ENCODE measurements around the gene SH3PXD2B.
"Not testable (repeated sequence)": the region's sequence is repeated elsewhere in the genome, so short reads cannot be mapped to it uniquely, and the experiment has no call there.

SH3PXD2B gene

GRCh38 chr5:172379481-172379880 is 74.8 kb downstream of the SH3PXD2B start:
- DNase-seq (ENCODE audit: insufficient read length, low spot score) (no peak), FAIRE-seq (no peak)

GRCh38 chr5:172377856-172378255 is 76.5 kb downstream of the SH3PXD2B start:
- no peak for TF ChIP-seq PAX5 (IDR thresholded peaks at IDR 0.05; ENCODE audit: insufficient read depth, low read length, severe bottlenecking)
- TF ChIP-seq SPI1 (IDR thresholded peaks at IDR 0.05; ENCODE audit: low read depth, low read length) = peak; percentile 14; the same call in 1 of the 2 replicates
- TF ChIP-seq POLR2AphosphoS5 (IDR thresholded peaks at IDR 0.05; ENCODE audit: low read depth, low read length) = no peak
- FAIRE-seq (no peak), DNase-seq (ENCODE audit: insufficient read length, low spot score) (no peak)

More at GRCh38 chr5:172379481-172379880, 74.8 kb downstream of the SH3PXD2B start:
- TF ChIP-seq SPI1 (IDR thresholded peaks at IDR 0.05; ENCODE audit: low read depth, low read length) (no peak), TAF1 (IDR thresholded peaks at IDR 0.05; ENCODE audit: low read depth, low read length) (no peak), POLR2A (IDR thresholded peaks at IDR 0.05; ENCODE audit: low read depth, low read length) (no peak), POLR2AphosphoS5 (IDR thresholded peaks at IDR 0.05; ENCODE audit: low read depth, low read length) (no peak), POU2F2 (IDR thresholded peaks at IDR 0.05; ENCODE audit: low read depth, low read length) (no peak), PAX5 (IDR thresholded peaks at IDR 0.05; ENCODE audit: insufficient read depth, low read length, severe bottlenecking) (no peak)

GRCh38 chr5:172377438-172377837 is 76.9 kb downstream of the SH3PXD2B start:
- DNase-seq (ENCODE audit: insufficient read length, low spot score) = no peak
- FAIRE-seq = no peak
- no peak for TF ChIP-seq TAF1 (IDR thresholded peaks at IDR 0.05; ENCODE audit: low read depth, low read length)
- no peak for TF ChIP-seq PAX5 (IDR thresholded peaks at IDR 0.05; ENCODE audit: insufficient read depth, low read length, severe bottlenecking)
- no peak for TF ChIP-seq POLR2AphosphoS5 (IDR thresholded peaks at IDR 0.05; ENCODE audit: low read depth, low read length)
- TF ChIP-seq SPI1 (IDR thresholded peaks at IDR 0.05; ENCODE audit: low read depth, low read length) = no peak
- TF ChIP-seq POLR2A (IDR thresholded peaks at IDR 0.05; ENCODE audit: low read depth, low read length) = no peak
- TF ChIP-seq POU2F2 (IDR thresholded peaks at IDR 0.05; ENCODE audit: low read depth, low read length) = no peak

- TF ChIP-seq POLR2AphosphoS5 (IDR thresholded peaks at IDR 0.05; ENCODE audit: low read depth, low read length) (no peak), SPI1 (IDR thresholded peaks at IDR 0.05; ENCODE audit: low read depth, low read length) (no peak), POLR2A (IDR thresholded peaks at IDR 0.05; ENCODE audit: low read depth, low read length) (no peak), POU2F2 (IDR thresholded peaks at IDR 0.05; ENCODE audit: low read depth, low read length) (no peak), TAF1 (IDR thresholded peaks at IDR 0.05; ENCODE audit: low read depth, low read length) (no peak), PAX5 (IDR thresholded peaks at IDR 0.05; ENCODE audit: insufficient read depth, low read length, severe bottlenecking) (no peak)
- DNase-seq (ENCODE audit: insufficient read length, low spot score) = no peak
- FAIRE-seq = no peak
These were observed 79.5 kb downstream of the SH3PXD2B start for GRCh38 chr5:172374783-172375182.

- DNase-seq (ENCODE audit: insufficient read length, low spot score) (no peak), FAIRE-seq (no peak)
- TF ChIP-seq SPI1 (IDR thresholded peaks at IDR 0.05; ENCODE audit: low read depth, low read length) (no peak), PAX5 (IDR thresholded peaks at IDR 0.05; ENCODE audit: insufficient read depth, low read length, severe bottlenecking) (no peak), POLR2A (IDR thresholded peaks at IDR 0.05; ENCODE audit: low read depth, low read length) (no peak), TAF1 (IDR thresholded peaks at IDR 0.05; ENCODE audit: low read depth, low read length) (no peak), POU2F2 (IDR thresholded peaks at IDR 0.05; ENCODE audit: low read depth, low read length) (no peak), POLR2AphosphoS5 (IDR thresholded peaks at IDR 0.05; ENCODE audit: low read depth, low read length) (no peak)
These were observed 80.6 kb downstream of the SH3PXD2B start for GRCh38 chr5:172373680-172374079.

GRCh38 chr5:172371684-172372083 is 82.6 kb downstream of the SH3PXD2B start:
- FAIRE-seq (no peak), DNase-seq (ENCODE audit: insufficient read length, low spot score) (no peak)
- TF ChIP-seq PAX5 (IDR thresholded peaks at IDR 0.05; ENCODE audit: insufficient read depth, low read length, severe bottlenecking) = no peak
- TF ChIP-seq POLR2AphosphoS5 (IDR thresholded peaks at IDR 0.05; ENCODE audit: low read depth, low read length) = no peak
- no peak for TF ChIP-seq POU2F2 (IDR thresholded peaks at IDR 0.05; ENCODE audit: low read depth, low read length)
- TF ChIP-seq TAF1 (IDR thresholded peaks at IDR 0.05; ENCODE audit: low read depth, low read length) = no peak
- no peak for TF ChIP-seq POLR2A (IDR thresholded peaks at IDR 0.05; ENCODE audit: low read depth, low read length)
- TF ChIP-seq SPI1 (IDR thresholded peaks at IDR 0.05; ENCODE audit: low read depth, low read length) = no peak

GRCh38 chr5:172370648-172371545 is 83.4 kb downstream of the SH3PXD2B start:
- TF ChIP-seq TAF1 (IDR thresholded peaks at IDR 0.05; ENCODE audit: low read depth, low read length) (no peak), PAX5 (IDR thresholded peaks at IDR 0.05; ENCODE audit: insufficient read depth, low read length, severe bottlenecking) (no peak), POLR2AphosphoS5 (IDR thresholded peaks at IDR 0.05; ENCODE audit: low read depth, low read length) (no peak), POLR2A (IDR thresholded peaks at IDR 0.05; ENCODE audit: low read depth, low read length) (no peak), SPI1 (IDR thresholded peaks at IDR 0.05; ENCODE audit: low read depth, low read length) (no peak), POU2F2 (IDR thresholded peaks at IDR 0.05; ENCODE audit: low read depth, low read length) (no peak)
- no peak for DNase-seq (ENCODE audit: insufficient read length, low spot score)
- peak; percentile 55 for FAIRE-seq

GRCh38 chr5:172370237-172370640 is 84.1 kb downstream of the SH3PXD2B start:
- no peak for DNase-seq (ENCODE audit: insufficient read length, low spot score)
- TF ChIP-seq POU2F2 (IDR thresholded peaks at IDR 0.05; ENCODE audit: low read depth, low read length) (no peak), POLR2A (IDR thresholded peaks at IDR 0.05; ENCODE audit: low read depth, low read length) (no peak), POLR2AphosphoS5 (IDR thresholded peaks at IDR 0.05; ENCODE audit: low read depth, low read length) (no peak)
- FAIRE-seq = no peak

GRCh38 chr5:172368699-172369098 is 85.6 kb downstream of the SH3PXD2B start:
- not testable (repeated sequence) for FAIRE-seq; DNase-seq (ENCODE audit: insufficient read length, low spot score)

All from GM12891 (cell line).